ENCODE data around the gene CUBN. TPM values are rescaled to one million over a fixed set of nuclear protein-coding genes. Genes with fewer than 3 reads are reported as not detected.

The CUBN gene
- total and polyA plus RNA-seq, 5 donors from 2014 or later = 0.01 to 4.7 (median 0.15) TPM

- Mint-ChIP-seq H3K27ac (peak overlapping the region; percentile 87 to 91 (median 89)), H3K27me3 (no peaks in the 10 kb centered on the region)
- no peak for ATAC-seq (ENCODE audit: low read depth in 2 of 2)
These were observed 103.9 kb downstream of the CUBN start for GRCh38 chr10:17025444-17026295.

GRCh38 chr10:17024461-17024860, 105.2 kb downstream of the CUBN start:
- H3K4me3 ChIP-seq (ENCODE audit: low read depth, low read length) = no peak overlapping the region
- Mint-ChIP-seq H3K4me3 (peak overlapping the region in 2 of 4 donors; percentile 13 to 61), H3K27ac (peak overlapping the region; percentile 87 to 91 (median 89)), H3K9me3 (no peaks in the 10 kb centered on the region), H3K4me1 (peaks cover 26 to 73% (median 45%) of the 10 kb centered on the region in 4 donors), H3K27me3 (no peaks in the 10 kb centered on the region), H3K36me3 (peaks cover 3% of the 10 kb centered on the region)
- no peaks in the 10 kb centered on the region for H3K36me3 ChIP-seq (ENCODE audit: control insufficient read depth, insufficient read depth, low read length)
- H3K4me1 ChIP-seq (ENCODE audit: control insufficient read depth, insufficient read depth, low read length, poor library complexity, severe bottlenecking) = peaks cover 67% of the 10 kb centered on the region
- DNase-seq (no peak), ATAC-seq (ENCODE audit: low read depth in 2 of 2) (no peak)
- no peaks in the 10 kb centered on the region for H3K27me3 ChIP-seq (ENCODE audit: control insufficient read depth, insufficient read depth, low read length)
- H3K9me3 ChIP-seq (ENCODE audit: control insufficient read depth in 2 of 2, low read length in 2 of 2) = no peaks in the 10 kb centered on the region
- peak overlapping the region; percentile 92 for H3K27ac ChIP-seq (ENCODE audit: insufficient read depth, low read length, poor library complexity, severe bottlenecking)

More at GRCh38 chr10:17025444-17026295, 103.9 kb downstream of the CUBN start:
- Mint-ChIP-seq H3K4me3 (peak overlapping the region; percentile 16 to 73 (median 50)), H3K4me1 (peaks cover 31 to 83% (median 52%) of the 10 kb centered on the region in 4 donors), H3K36me3 (no peaks in the 10 kb centered on the region), H3K9me3 (no peaks in the 10 kb centered on the region)
- H3K36me3 ChIP-seq (ENCODE audit: control insufficient read depth, insufficient read depth, low read length) = no peaks in the 10 kb centered on the region
- H3K4me1 ChIP-seq (ENCODE audit: control insufficient read depth, insufficient read depth, low read length, poor library complexity, severe bottlenecking) = peaks cover 76% of the 10 kb centered on the region
- DNase-seq = peak; percentile 17 to 67 (median 38)
- peak overlapping the region; percentile 92 for H3K27ac ChIP-seq (ENCODE audit: insufficient read depth, low read length, poor library complexity, severe bottlenecking)
- no peaks in the 10 kb centered on the region for H3K9me3 ChIP-seq (ENCODE audit: control insufficient read depth in 2 of 2, low read length in 2 of 2)
- peak overlapping the region; percentile 51 for H3K4me3 ChIP-seq (ENCODE audit: low read depth, low read length)
- no peaks in the 10 kb centered on the region for H3K27me3 ChIP-seq (ENCODE audit: control insufficient read depth, insufficient read depth, low read length)

- Mint-ChIP-seq H3K27ac (peak overlapping the region; percentile 87 to 91 (median 89)), H3K36me3 (peaks cover 8% of the 10 kb centered on the region), H3K9me3 (peaks cover 0 to 3% (median 0%) of the 10 kb centered on the region in 7 donors), H3K4me3 (peak overlapping the region; percentile 18 to 74 (median 42)), H3K27me3 (no peaks in the 10 kb centered on the region), H3K4me1 (peaks cover 19 to 69% (median 38%) of the 10 kb centered on the region in 4 donors)
- ATAC-seq (ENCODE audit: low read depth in 2 of 2) (peak; percentile 82 to 83), DNase-seq (peak; percentile 63 to 92 (median 83))
- no peaks in the 10 kb centered on the region for H3K27me3 ChIP-seq (ENCODE audit: control insufficient read depth, insufficient read depth, low read length)
- peak overlapping the region; percentile 72 for H3K4me3 ChIP-seq (ENCODE audit: low read depth, low read length)
- H3K36me3 ChIP-seq (ENCODE audit: control insufficient read depth, insufficient read depth, low read length) = no peaks in the 10 kb centered on the region
- no peaks in the 10 kb centered on the region for H3K9me3 ChIP-seq (ENCODE audit: control insufficient read depth in 2 of 2, low read length in 2 of 2)
- H3K4me1 ChIP-seq (ENCODE audit: control insufficient read depth, insufficient read depth, low read length, poor library complexity, severe bottlenecking) = peaks cover 59% of the 10 kb centered on the region
- peak overlapping the region; percentile 92 for H3K27ac ChIP-seq (ENCODE audit: insufficient read depth, low read length, poor library complexity, severe bottlenecking)
These were observed 106.0 kb downstream of the CUBN start for GRCh38 chr10:17023386-17024298.

GRCh38 chr10:17022896-17023295, 106.7 kb downstream of the CUBN start:
- Mint-ChIP-seq H3K27ac (peak overlapping the region; percentile 87 to 91 (median 89)), H3K4me1 (peaks cover 19 to 61% (median 36%) of the 10 kb centered on the region in 4 donors), H3K27me3 (no peaks in the 10 kb centered on the region), H3K4me3 (peak overlapping the region; percentile 18 to 74 (median 42)), H3K9me3 (peaks cover 0 to 3% (median 0%) of the 10 kb centered on the region in 7 donors), H3K36me3 (peaks cover 8% of the 10 kb centered on the region)
- DNase-seq = no peak
- peaks cover 51% of the 10 kb centered on the region for H3K4me1 ChIP-seq (ENCODE audit: control insufficient read depth, insufficient read depth, low read length, poor library complexity, severe bottlenecking)
- no peaks in the 10 kb centered on the region for H3K36me3 ChIP-seq (ENCODE audit: control insufficient read depth, insufficient read depth, low read length)
- no peaks in the 10 kb centered on the region for H3K27me3 ChIP-seq (ENCODE audit: control insufficient read depth, insufficient read depth, low read length)
- no peak for ATAC-seq (ENCODE audit: low read depth in 2 of 2)
- H3K27ac ChIP-seq (ENCODE audit: insufficient read depth, low read length, poor library complexity, severe bottlenecking) = peak overlapping the region; percentile 92
- peak overlapping the region; percentile 72 for H3K4me3 ChIP-seq (ENCODE audit: low read depth, low read length)
- H3K9me3 ChIP-seq (ENCODE audit: control insufficient read depth in 2 of 2, low read length in 2 of 2) = no peaks in the 10 kb centered on the region

- peaks cover 19 to 59% (median 36%) of the 10 kb centered on the region in 4 donors for H3K4me1 Mint-ChIP-seq
- H3K4me3 ChIP-seq (ENCODE audit: low read depth, low read length) = no peak overlapping the region
- H3K9me3 ChIP-seq (ENCODE audit: control insufficient read depth in 2 of 2, low read length in 2 of 2) = no peaks in the 10 kb centered on the region
- no peak for DNase-seq
- H3K36me3 ChIP-seq (ENCODE audit: control insufficient read depth, insufficient read depth, low read length) = no peaks in the 10 kb centered on the region
- no peak for ATAC-seq (ENCODE audit: low read depth in 2 of 2)
- H3K4me1 ChIP-seq (ENCODE audit: control insufficient read depth, insufficient read depth, low read length, poor library complexity, severe bottlenecking) = peaks cover 47% of the 10 kb centered on the region
- H3K27ac ChIP-seq (ENCODE audit: insufficient read depth, low read length, poor library complexity, severe bottlenecking) = peak overlapping the region; percentile 92
- H3K27me3 Mint-ChIP-seq = no peaks in the 10 kb centered on the region
- no peaks in the 10 kb centered on the region for H3K27me3 ChIP-seq (ENCODE audit: control insufficient read depth, insufficient read depth, low read length)
- peaks cover 0 to 3% (median 0%) of the 10 kb centered on the region in 7 donors for H3K9me3 Mint-ChIP-seq
- peak overlapping the region in 1 of 4 donors; percentile 44 for H3K4me3 Mint-ChIP-seq
- H3K27ac Mint-ChIP-seq = peak overlapping the region in 2 of 3 donors; percentile 87 to 91
- peaks cover 11% of the 10 kb centered on the region for H3K36me3 Mint-ChIP-seq
These were observed 107.2 kb downstream of the CUBN start for GRCh38 chr10:17022466-17022825.

- H3K36me3 Mint-ChIP-seq = peaks cover 12% of the 10 kb centered on the region
These were observed 107.8 kb downstream of the CUBN start for GRCh38 chr10:17021656-17022465.

More at GRCh38 chr10:17021656-17022465, 107.8 kb downstream of the CUBN start:
- no peaks in the 10 kb centered on the region for H3K27me3 ChIP-seq (ENCODE audit: control insufficient read depth, insufficient read depth, low read length)
- no peaks in the 10 kb centered on the region for H3K9me3 ChIP-seq (ENCODE audit: control insufficient read depth in 2 of 2, low read length in 2 of 2)
- ATAC-seq (ENCODE audit: low read depth in 2 of 2) (no peak), DNase-seq (no peak)
- Mint-ChIP-seq H3K4me1 (peaks cover 15 to 55% (median 31%) of the 10 kb centered on the region in 4 donors), H3K27ac (peak overlapping the region; percentile 26 to 87 (median 79)), H3K9me3 (peaks cover 0 to 3% (median 0%) of the 10 kb centered on the region in 7 donors), H3K27me3 (no peaks in the 10 kb centered on the region), H3K4me3 (peak overlapping the region in 1 of 4 donors; percentile 44)
- H3K36me3 ChIP-seq (ENCODE audit: control insufficient read depth, insufficient read depth, low read length) = no peaks in the 10 kb centered on the region
- H3K27ac ChIP-seq (ENCODE audit: insufficient read depth, low read length, poor library complexity, severe bottlenecking) = peak overlapping the region; percentile 92
- H3K4me3 ChIP-seq (ENCODE audit: low read depth, low read length) = no peak overlapping the region
- H3K4me1 ChIP-seq (ENCODE audit: control insufficient read depth, insufficient read depth, low read length, poor library complexity, severe bottlenecking) = peaks cover 41% of the 10 kb centered on the region
